ENCODE measurements around the gene KLHL24. TPM values are rescaled to one million over a fixed set of nuclear protein-coding genes. Genes with fewer than 3 reads are reported as not detected.
"Not testable (repeated sequence)": the region's sequence is repeated elsewhere in the genome, so short reads cannot be mapped to it uniquely, and the experiment has no call there.

The KLHL24 gene
- total and polyA plus RNA-seq, 2 of the 13 experiments (the other 11 are each of a cell fraction or from before 2014, with no cell fraction given) = 6.9 to 15.7 TPM

DNA sequence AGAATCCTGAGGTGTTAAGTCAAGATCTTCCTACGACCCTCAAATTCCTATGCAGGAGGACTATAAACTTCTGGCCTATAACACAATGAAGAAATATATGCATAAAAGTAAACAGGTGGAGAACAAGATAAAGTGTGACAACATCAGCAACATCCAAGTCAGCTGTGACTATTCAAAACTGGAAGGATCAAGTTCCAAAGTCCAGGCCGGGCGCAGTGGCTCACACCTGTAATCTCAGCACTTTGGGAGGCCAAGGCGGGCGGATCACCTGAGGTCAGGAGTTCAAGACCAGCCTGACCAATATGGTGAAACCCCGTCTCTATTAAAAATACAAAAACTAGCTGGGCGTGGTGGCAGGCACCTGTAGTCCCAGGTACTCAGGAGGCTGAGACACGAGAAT, 2.7 kb upstream of the KLHL24 start:
- intact Hi-C loops (cut with micrococcal nuclease; ENCODE audit: unreplicated experiment); ATAC-seq; CTCF ChIA-PET (ENCODE audit: low intra/inter-chr PET ratio, low total read pairs); BruUV-seq (replicated peaks); in situ Hi-C loops (cut with HindIII; ENCODE audit: extremely low pct_ligation_motif_present, low pct_unique_long_range_greater_than_20kb); DNase-seq (ENCODE audit: low spot score); H3K4me3 ChIP-seq (replicated peaks in 1 of 3; ENCODE audit: insufficient read depth in 1 of 3, low read depth in 2 of 3, low read length in 3 of 3); H3K36me3 ChIP-seq (replicated peaks in 1 of 2; ENCODE audit: control insufficient read depth in 1 of 2, insufficient read depth in 2 of 2, low read length in 2 of 2); H3K79me2 ChIP-seq (ENCODE audit: insufficient read depth, low read length); H3K9ac ChIP-seq (ENCODE audit: insufficient read depth, low read depth, low read length); H3K27me3 ChIP-seq (ENCODE audit: control insufficient read depth in 1 of 2, insufficient read depth in 2 of 2, low read length in 2 of 2); H3K9me3 ChIP-seq (ENCODE audit: low read length); H3K27ac ChIP-seq (ENCODE audit: extremely low read length, insufficient read depth, low read length); POLR2A ChIA-PET; FAIRE-seq; H3K4me2 ChIP-seq (ENCODE audit: low read depth, low read length); H4K20me1 ChIP-seq (ENCODE audit: insufficient read depth, low read length); H2AFZ ChIP-seq (ENCODE audit: low read length); TF ChIP-seq NR2F6, SOX13 (IDR thresholded peaks at IDR 0.05): not testable (repeated sequence)
- peaks cover 38% of the 10 kb centered on the region for H3K4me1 ChIP-seq (ENCODE audit: insufficient read depth, low read length)
- WGBS (ENCODE audit: low lambda C conversion rate) = 21% methylated on average over 8 of the region's 8 CpGs
- TF ChIP-seq ZNF644 (CRISPR knock-in tag; IDR thresholded peaks at IDR 0.05; ENCODE audit: low read depth) (0 out of 2 replicates have a peak, but pooled peaks have one; percentile 31), FOXA3 (CRISPR knock-in tag; IDR thresholded peaks at IDR 0.05) (peak; percentile 17; the same call in 1 of the 2 replicates), NR2F6 (CRISPR knock-in tag; IDR thresholded peaks at IDR 0.05) (0 out of 2 replicates have a peak, but pooled peaks have one; percentile 22), THAP11 (CRISPR knock-in tag; IDR thresholded peaks at IDR 0.05) (peak; percentile 54; the same call in 1 of the 2 replicates), NR2F1 (CRISPR knock-in tag; IDR thresholded peaks at IDR 0.05) (0 out of 4 replicates have a peak, but pooled peaks of 1 of the 2 experiments have one; percentile 23), SOX13 (CRISPR knock-in tag; conservative IDR thresholded peaks at IDR 0.05 in 1 of 2, IDR thresholded peaks at IDR 0.05 in 1 of 2) (peak in 1 of 2 experiments; percentile 19; a peak in 1 of 4 replicates), HNF4A (CRISPR knock-in tag; IDR thresholded peaks at IDR 0.05) (peak; percentile 79), RARA (CRISPR knock-in tag; IDR thresholded peaks at IDR 0.05) (peak; percentile 63), ZNF460 (CRISPR knock-in tag; IDR thresholded peaks at IDR 0.05; ENCODE audit: borderline replicate concordance) (peak; percentile 69)
- TF ChIP-seq, protein P1, sequence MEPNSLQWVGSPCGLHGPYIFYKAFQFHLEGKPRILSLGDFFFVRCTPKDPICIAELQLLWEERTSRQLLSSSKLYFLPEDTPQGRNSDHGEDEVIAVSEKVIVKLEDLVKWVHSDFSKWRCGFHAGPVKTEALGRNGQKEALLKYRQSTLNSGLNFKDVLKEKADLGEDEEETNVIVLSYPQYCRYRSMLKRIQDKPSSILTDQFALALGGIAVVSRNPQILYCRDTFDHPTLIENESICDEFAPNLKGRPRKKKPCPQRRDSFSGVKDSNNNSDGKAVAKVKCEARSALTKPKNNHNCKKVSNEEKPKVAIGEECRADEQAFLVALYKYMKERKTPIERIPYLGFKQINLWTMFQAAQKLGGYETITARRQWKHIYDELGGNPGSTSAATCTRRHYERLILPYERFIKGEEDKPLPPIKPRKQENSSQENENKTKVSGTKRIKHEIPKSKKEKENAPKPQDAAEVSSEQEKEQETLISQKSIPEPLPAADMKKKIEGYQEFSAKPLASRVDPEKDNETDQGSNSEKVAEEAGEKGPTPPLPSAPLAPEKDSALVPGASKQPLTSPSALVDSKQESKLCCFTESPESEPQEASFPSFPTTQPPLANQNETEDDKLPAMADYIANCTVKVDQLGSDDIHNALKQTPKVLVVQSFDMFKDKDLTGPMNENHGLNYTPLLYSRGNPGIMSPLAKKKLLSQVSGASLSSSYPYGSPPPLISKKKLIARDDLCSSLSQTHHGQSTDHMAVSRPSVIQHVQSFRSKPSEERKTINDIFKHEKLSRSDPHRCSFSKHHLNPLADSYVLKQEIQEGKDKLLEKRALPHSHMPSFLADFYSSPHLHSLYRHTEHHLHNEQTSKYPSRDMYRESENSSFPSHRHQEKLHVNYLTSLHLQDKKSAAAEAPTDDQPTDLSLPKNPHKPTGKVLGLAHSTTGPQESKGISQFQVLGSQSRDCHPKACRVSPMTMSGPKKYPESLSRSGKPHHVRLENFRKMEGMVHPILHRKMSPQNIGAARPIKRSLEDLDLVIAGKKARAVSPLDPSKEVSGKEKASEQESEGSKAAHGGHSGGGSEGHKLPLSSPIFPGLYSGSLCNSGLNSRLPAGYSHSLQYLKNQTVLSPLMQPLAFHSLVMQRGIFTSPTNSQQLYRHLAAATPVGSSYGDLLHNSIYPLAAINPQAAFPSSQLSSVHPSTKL (CRISPR knock-in tag; IDR thresholded peaks at IDR 0.05) = 0 out of 2 replicates have a peak, but pooled peaks have one; percentile 27
- TF ChIP-seq, protein P2, sequence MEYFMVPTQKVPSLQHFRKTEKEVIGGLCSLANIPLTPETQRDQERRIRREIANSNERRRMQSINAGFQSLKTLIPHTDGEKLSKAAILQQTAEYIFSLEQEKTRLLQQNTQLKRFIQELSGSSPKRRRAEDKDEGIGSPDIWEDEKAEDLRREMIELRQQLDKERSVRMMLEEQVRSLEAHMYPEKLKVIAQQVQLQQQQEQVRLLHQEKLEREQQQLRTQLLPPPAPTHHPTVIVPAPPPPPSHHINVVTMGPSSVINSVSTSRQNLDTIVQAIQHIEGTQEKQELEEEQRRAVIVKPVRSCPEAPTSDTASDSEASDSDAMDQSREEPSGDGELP (IDR thresholded peaks at IDR 0.05; ENCODE audit: borderline replicate concordance, low read depth) = peak; percentile 57; the same call in 1 of the 2 replicates
- TF ChIP-seq, protein P3, sequence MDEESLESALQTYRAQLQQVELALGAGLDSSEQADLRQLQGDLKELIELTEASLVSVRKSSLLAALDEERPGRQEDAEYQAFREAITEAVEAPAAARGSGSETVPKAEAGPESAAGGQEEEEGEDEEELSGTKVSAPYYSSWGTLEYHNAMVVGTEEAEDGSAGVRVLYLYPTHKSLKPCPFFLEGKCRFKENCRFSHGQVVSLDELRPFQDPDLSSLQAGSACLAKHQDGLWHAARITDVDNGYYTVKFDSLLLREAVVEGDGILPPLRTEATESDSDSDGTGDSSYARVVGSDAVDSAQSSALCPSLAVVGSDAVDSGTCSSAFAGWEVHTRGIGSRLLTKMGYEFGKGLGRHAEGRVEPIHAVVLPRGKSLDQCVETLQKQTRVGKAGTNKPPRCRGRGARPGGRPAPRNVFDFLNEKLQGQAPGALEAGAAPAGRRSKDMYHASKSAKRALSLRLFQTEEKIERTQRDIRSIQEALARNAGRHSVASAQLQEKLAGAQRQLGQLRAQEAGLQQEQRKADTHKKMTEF (CRISPR knock-in tag; IDR thresholded peaks at IDR 0.05) = peak; percentile 23; the same call in 1 of the 2 replicates

All from HepG2 (cell line).